B cell (primary cell): ENCODE data around the gene SPCS2. TPM values are rescaled to one million over a fixed set of nuclear protein-coding genes. Genes with fewer than 3 reads are reported as not detected.

Experiments used
- ATAC-seq: fragments of 200-7000 bp; cut with Tn5 transposase; one replicate; pipeline ENCODE4 v1.10.0; 2021; ENCODE audit warnings: low read depth, mild to moderate bottlenecking, moderate number of reproducible peaks, moderate library complexity
- CTCF ChIA-PET: fragments of 350-600 bp; sonication (Branson Sonifier 250); formaldehyde crosslinking; loops from one replicate; lab custom pipeline; 2021; ENCODE audit warnings: antibody characterized with exemption, inconsistent platforms; lab: Charles Lee
- POLR2A ChIA-PET: fragments of 350-600 bp; sonication (Branson Sonifier 250); formaldehyde crosslinking; loops from one replicate; lab custom pipeline; 2021; ENCODE audit warnings: antibody characterized with exemption; lab: Charles Lee
- DNase-seq: peaks from one replicate; pipeline ENCODE4 v3.0.0; 2013
- H2AFZ ChIP-seq: 2 replicates; pipeline ENCODE4 v1.6.1; 2012; ENCODE audit warnings: mild to moderate bottlenecking, low read depth, low read length; ENCODE audit not compliant: insufficient read depth, poor library complexity, severe bottlenecking
- H3K27ac ChIP-seq, 2 donors: 1 replicate in 1 of 2; 2 replicates in 1 of 2; pipeline ENCODE4 v1.5.1; 2012 to 2013; ENCODE audit warnings: low read length in 2 of 2, mild to moderate bottlenecking in 2 of 2, moderate library complexity in 1 of 2
- H3K27me3 ChIP-seq, 4 experiments: fragments of 200-600 bp in 1 of 4; sonication (generic) in 1 of 4; replicated peaks in 1 of 4; 1 replicate in 2 of 4; 2 replicates in 2 of 4; pipeline versions ENCODE4 v1.6.1 to v1.7.0; 2013 to 2016; ENCODE audit warnings: low read length in 3 of 4, mild to moderate bottlenecking in 2 of 4, mixed read lengths in 1 of 4, moderate library complexity in 1 of 4; ENCODE audit not compliant: insufficient read depth in 4 of 4, control insufficient read depth in 3 of 4; ENCODE audit errors: control extremely low read depth in 1 of 4
- H3K36me3 ChIP-seq, 2 experiments: replicated peaks in 1 of 2; 1 replicate in 1 of 2; 2 replicates in 1 of 2; pipeline versions ENCODE4 v1.6.1 to v1.7.1; 2013; ENCODE audit warnings: low read length in 1 of 2; ENCODE audit not compliant: insufficient read depth in 2 of 2, control insufficient read depth in 1 of 2; ENCODE audit errors: control extremely low read depth in 1 of 2, extremely low read depth in 1 of 2
- H3K4me1 ChIP-seq, 2 donors: fragments of 200-600 bp in 1 of 2; sonication (generic) in 1 of 2; 1 replicate in 1 of 2; 2 replicates in 1 of 2; pipeline versions ENCODE4 v1.5.1 to v1.6.1; 2013 to 2017; ENCODE audit warnings: low read length in 2 of 2; ENCODE audit not compliant: control insufficient read depth in 2 of 2, insufficient read depth in 2 of 2
- H3K4me2 ChIP-seq: replicated peaks from 2 replicates; pipeline ENCODE3; 2012; ENCODE audit warnings: mild to moderate bottlenecking, low read depth, low read length; ENCODE audit not compliant: poor library complexity, severe bottlenecking
- H3K4me3 ChIP-seq, 5 experiments: fragments of 200-600 bp in 1 of 5; sonication (generic) in 1 of 5; 1 replicate in 3 of 5; 2 replicates in 2 of 5; pipeline versions ENCODE4 v1.5.1 to v1.7.0; 2011 to 2016; ENCODE audit warnings: low read length in 4 of 5, mild to moderate bottlenecking in 4 of 5, low read depth in 2 of 5, control low read depth in 1 of 5, moderate library complexity in 1 of 5; ENCODE audit not compliant: insufficient read depth in 1 of 5; ENCODE audit errors: control extremely low read depth in 1 of 5, extremely low read depth in 1 of 5
- H3K79me2 ChIP-seq: fragments of 200-600 bp; sonication (generic); one replicate; pipeline ENCODE4 v1.6.0; 2016; ENCODE audit warnings: low read length; ENCODE audit not compliant: control insufficient read depth, insufficient read depth
- H3K9ac ChIP-seq: fragments of 200-600 bp; sonication (generic); 2 replicates; pipeline ENCODE4 v1.6.1; 2017; ENCODE audit warnings: mild to moderate bottlenecking, low read length, moderate library complexity
- H3K9me3 ChIP-seq, 3 donors: one replicate each; pipeline versions ENCODE4 v1.6.1 to v1.7.1; 2013; ENCODE audit warnings: low read length in 2 of 3; ENCODE audit not compliant: control insufficient read depth in 2 of 3, insufficient read depth in 1 of 3; ENCODE audit errors: control extremely low read depth in 1 of 3
- H4K20me1 ChIP-seq: 2 replicates; pipeline ENCODE4 v1.6.0; 2012; ENCODE audit warnings: mild to moderate bottlenecking, low read length; ENCODE audit not compliant: insufficient read depth, control insufficient read depth, poor library complexity, severe bottlenecking
- H3K27ac Mint-ChIP-seq: one replicate; pipeline ENCODE4 v1.8.0; 2021; ENCODE audit warnings: mixed read lengths
- H3K27me3 Mint-ChIP-seq: one replicate; pipeline ENCODE4 v1.8.0; 2021; ENCODE audit warnings: mixed read lengths
- H3K4me1 Mint-ChIP-seq: one replicate; pipeline ENCODE4 v1.8.0; 2021; ENCODE audit warnings: mixed read lengths
- H3K4me3 Mint-ChIP-seq: one replicate; pipeline ENCODE4 v1.8.0; 2021; ENCODE audit warnings: mixed read lengths
- H3K9me3 Mint-ChIP-seq: one replicate; pipeline ENCODE4 v1.8.0; 2022; ENCODE audit warnings: mixed read lengths; ENCODE audit not compliant: insufficient read depth
- EZH2 ChIP-seq: IDR thresholded peaks from 2 replicates; pipeline ENCODE4 v1.6.1; 2012; ENCODE audit warnings: borderline replicate concordance, low read depth, mild to moderate bottlenecking, moderate library complexity, low read length; ENCODE audit not compliant: insufficient read depth, poor library complexity, severe bottlenecking
- WGBS: methylation state at CpG from one replicate; pipeline ENCODE4 v1.1.5; 2013; ENCODE audit warnings: missing lambda C conversion rate; ENCODE audit not compliant: insufficient coverage; 5-methylcytosine and 5-hydroxymethylcytosine counted together
- intact Hi-C: fragments of 100-400 bp; cut with micrococcal nuclease; formaldehyde crosslinking; loops from one replicate; pipeline ENCODE4 v1.10.0; 2022
- polyA plus RNA-seq: library from polyadenylated mRNA; depleted of rRNA; stranded (reverse); fragments of >200 nt; gene quantifications from 2 replicates; pipeline ENCODE4 v1.2.3, GENCODE V29; 2012
- total RNA-seq, 2 donors: library from RNA; stranded (reverse); fragments of 120-200 nt in 1 of 2; gene quantifications; 1 replicate in 1 of 2; 2 replicates in 1 of 2; pipeline versions ENCODE4 v1.2.3 to v1.2.4, GENCODE V29; 2013 to 2022
- TF ChIP-seq, protein P1 (sequence below): fragments of 200-600 bp; IDR thresholded peaks from one replicate; pipeline ENCODE4 v1.8.0; 2022; ENCODE audit warnings: antibody characterized with exemption, mild to moderate bottlenecking

SPCS2 gene
- total and polyA plus RNA-seq, 2 donors (not counting 1 experiment from before 2014, with no cell fraction given): 17.8 to 98.5 TPM

DNA sequence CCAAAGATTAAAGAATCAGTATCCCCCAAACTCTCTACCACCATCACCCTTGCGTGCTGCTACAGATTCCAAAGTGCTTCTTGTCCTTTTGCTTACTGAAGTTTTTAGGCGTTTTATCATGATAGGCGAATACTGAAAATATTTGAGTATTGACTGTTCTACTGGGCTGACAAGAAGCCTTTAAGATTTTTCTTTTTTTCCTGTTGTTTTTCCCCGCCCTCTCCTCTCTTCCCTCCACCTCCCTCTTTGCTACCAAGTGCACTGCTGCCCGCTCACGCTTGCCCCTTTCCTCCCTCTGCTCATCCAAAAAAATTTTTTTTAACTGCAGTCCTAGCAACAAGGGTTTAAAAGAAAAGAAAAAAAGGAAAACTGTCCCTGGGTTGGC, 679 bp downstream of the SPCS2 start:
- CTCF ChIA-PET: interaction anchor here (1.7 kb wide), 1 partner anchor 15 kb away, joined by 4 read pairs; no protein-coding TSS in a partner anchor
- H3K9me3 ChIP-seq: no peaks in the 10 kb centered on the region
- H3K4me3 Mint-ChIP-seq: peak overlapping the region; percentile 94
- H3K27ac Mint-ChIP-seq: peak overlapping the region; percentile 96
- POLR2A ChIA-PET: no interaction called here
- peak overlapping the region; percentile 82 for H3K4me2 ChIP-seq
- no peak for DNase-seq
- peaks cover 89% of the 10 kb centered on the region for H3K79me2 ChIP-seq
- intact Hi-C loops: loop anchor here (1.0 to 5.0 kb wide), 3 partner anchors 39 to 457 kb away; partner anchors contain the start of genes LIPT2, NEU3 and RNF169
- peak overlapping the region; percentile 95 for H3K9ac ChIP-seq
- no peak for TF ChIP-seq EZH2
- TF ChIP-seq, protein P1, sequence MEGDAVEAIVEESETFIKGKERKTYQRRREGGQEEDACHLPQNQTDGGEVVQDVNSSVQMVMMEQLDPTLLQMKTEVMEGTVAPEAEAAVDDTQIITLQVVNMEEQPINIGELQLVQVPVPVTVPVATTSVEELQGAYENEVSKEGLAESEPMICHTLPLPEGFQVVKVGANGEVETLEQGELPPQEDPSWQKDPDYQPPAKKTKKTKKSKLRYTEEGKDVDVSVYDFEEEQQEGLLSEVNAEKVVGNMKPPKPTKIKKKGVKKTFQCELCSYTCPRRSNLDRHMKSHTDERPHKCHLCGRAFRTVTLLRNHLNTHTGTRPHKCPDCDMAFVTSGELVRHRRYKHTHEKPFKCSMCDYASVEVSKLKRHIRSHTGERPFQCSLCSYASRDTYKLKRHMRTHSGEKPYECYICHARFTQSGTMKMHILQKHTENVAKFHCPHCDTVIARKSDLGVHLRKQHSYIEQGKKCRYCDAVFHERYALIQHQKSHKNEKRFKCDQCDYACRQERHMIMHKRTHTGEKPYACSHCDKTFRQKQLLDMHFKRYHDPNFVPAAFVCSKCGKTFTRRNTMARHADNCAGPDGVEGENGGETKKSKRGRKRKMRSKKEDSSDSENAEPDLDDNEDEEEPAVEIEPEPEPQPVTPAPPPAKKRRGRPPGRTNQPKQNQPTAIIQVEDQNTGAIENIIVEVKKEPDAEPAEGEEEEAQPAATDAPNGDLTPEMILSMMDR: no peak
- H3K4me1 Mint-ChIP-seq: peaks cover 68% of the 10 kb centered on the region
- H4K20me1 ChIP-seq: no peaks in the 10 kb centered on the region
- H3K4me1 ChIP-seq: peaks cover 47 to 56% of the 10 kb centered on the region in 2 donors
- peaks cover 0 to 5% of the 10 kb centered on the region in 2 experiments for H3K36me3 ChIP-seq
- H3K27ac ChIP-seq: peak overlapping the region; percentile 85 to 95
- no peaks in the 10 kb centered on the region for H3K9me3 Mint-ChIP-seq
- no peaks in the 10 kb centered on the region for H3K27me3 Mint-ChIP-seq
- WGBS: no CpG with 5 or more reads among the region's 6 CpGs
- peak overlapping the region; percentile 84 for H2AFZ ChIP-seq
- ATAC-seq: no peak
- H3K27me3 ChIP-seq: no peaks in the 10 kb centered on the region
- peak overlapping the region; percentile 71 to 98 (median 84) for H3K4me3 ChIP-seq

DNA sequence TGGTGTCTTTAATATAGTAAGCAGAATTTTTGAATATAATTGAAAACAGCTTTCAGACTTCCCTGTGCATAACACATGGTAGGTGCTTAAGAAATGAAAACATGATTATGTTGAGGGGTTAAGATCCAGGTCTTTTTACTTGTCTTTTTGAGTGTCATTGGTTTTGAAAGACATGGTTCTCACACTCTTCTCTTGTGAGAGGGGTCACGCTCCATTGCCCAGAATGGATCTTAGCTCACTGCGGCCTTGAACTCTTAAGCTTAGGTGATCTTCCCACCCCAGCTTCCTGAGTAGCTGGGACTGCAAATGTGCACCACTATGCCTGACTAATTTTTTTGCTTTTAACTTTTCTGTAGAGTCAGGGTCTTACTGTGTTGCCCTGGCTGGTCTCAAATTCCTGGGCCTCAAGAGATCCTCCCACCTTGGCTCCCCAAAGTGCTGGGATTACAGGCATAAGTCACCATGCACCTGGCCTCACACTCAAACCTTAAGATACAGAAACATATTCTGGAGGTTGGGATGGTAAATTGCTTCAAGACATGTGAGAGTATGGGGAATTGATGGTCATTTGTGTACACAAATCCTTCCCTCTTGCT, 1.4 kb downstream of the SPCS2 start:
- Histone ChIP-seq H3K9me3 (no peaks in the 10 kb centered on the region), H3K9ac (peak overlapping the region; percentile 95), H3K4me2 (peak overlapping the region; percentile 82), H3K4me3 (peak overlapping the region; percentile 71 to 98 (median 84)), H3K4me1 (peaks cover 47 to 62% of the 10 kb centered on the region in 2 donors), H4K20me1 (no peaks in the 10 kb centered on the region), H3K27me3 (no peaks in the 10 kb centered on the region), H3K27ac (peak overlapping the region; percentile 85 to 95), H3K79me2 (peaks cover 97% of the 10 kb centered on the region), H3K36me3 (peaks cover 0 to 8% of the 10 kb centered on the region in 2 experiments), H2AFZ (peak overlapping the region; percentile 6)
- Mint-ChIP-seq H3K4me1 (peaks cover 72% of the 10 kb centered on the region), H3K27me3 (no peaks in the 10 kb centered on the region), H3K27ac (peak overlapping the region; percentile 96), H3K4me3 (peak overlapping the region; percentile 94), H3K9me3 (no peaks in the 10 kb centered on the region)
- ATAC-seq: no peak
- POLR2A ChIA-PET: interaction anchor here (0.7 kb wide), 1 partner anchor 38 kb away, joined by 3 read pairs; the partner anchor contains the start of gene NEU3
- CTCF ChIA-PET: interaction anchor here (0.8 to 1.7 kb wide), 3 partner anchors 13 to 21 kb away, joined by 3 to 5 read pairs (median 4); no protein-coding TSS in a partner anchor
- peak; percentile 52 for DNase-seq
- intact Hi-C loops: no loop called here
- TF ChIP-seq, protein P1: no peak
- no peak for TF ChIP-seq EZH2
- WGBS: no CpG with 5 or more reads among the region's 2 CpGs
